HT1080 (cell line): ENCODE measurements around the gene ST6GALNAC6. TPM values are rescaled to one million over a fixed set of nuclear protein-coding genes. Genes with fewer than 3 reads are reported as not detected.

Source experiments
- DNase-seq: peaks from one replicate; pipeline ENCODE4 v3.0.0-alpha.2; 2015; ENCODE audit warnings: low read depth
- polyA plus RNA-seq, 2 experiments: library from polyadenylated mRNA; depleted of rRNA; stranded (reverse); fragments of >200 nt; gene quantifications; 2 replicates each; pipeline ENCODE4 v1.2.3, GENCODE V29; 2015
- total RNA-seq: library from RNA; depleted of rRNA; stranded (reverse); fragments of >200 nt; shearing (Covaris generic); gene quantifications from 2 replicates; pipeline ENCODE4 v1.2.3, GENCODE V29; 2014; rRNA removed

ST6GALNAC6 gene
- total RNA-seq, result 37.4 and 38.9 TPM in 2 replicates
- polyA plus RNA-seq (2015; cell fraction: cytosol; rRNA removed), result 17.6 and 18.5 TPM in 2 replicates
- polyA plus RNA-seq (2015; cell fraction: nucleus; rRNA removed), result 25.6 and 27.9 TPM in 2 replicates

GRCh38 chr9:127899128-127899943, at the start of gene ST6GALNAC6:
TSS of gene ST6GALNAC6 (minus strand) at chr9:127899603. CDS start at chr9:127897981, 1,622 bp downstream.
- no peak for DNase-seq

GRCh38 chr9:127947841-127948710, 48.7 kb upstream of the ST6GALNAC6 start:
- DNase-seq, result no peak

GRCh38 chr9:127946728-127947127, 47.3 kb upstream of the ST6GALNAC6 start:
- no peak for DNase-seq

GRCh38 chr9:127945942-127946341, 46.5 kb upstream of the ST6GALNAC6 start:
- no peak for DNase-seq

GRCh38 chr9:127945338-127945737, 45.9 kb upstream of the ST6GALNAC6 start:
- no peak for DNase-seq

- DNase-seq, result no peak
Observed at GRCh38 chr9:127944586-127945218, 45.3 kb upstream of the ST6GALNAC6 start.

GRCh38 chr9:127943731-127944144, 44.3 kb upstream of the ST6GALNAC6 start:
- DNase-seq, result peak; percentile 64

GRCh38 chr9:127943011-127943662, 43.7 kb upstream of the ST6GALNAC6 start:
- DNase-seq, result no peak

GRCh38 chr9:127942216-127943010, 43.0 kb upstream of the ST6GALNAC6 start:
- peak; percentile 35 for DNase-seq

GRCh38 chr9:127941961-127942215, 42.5 kb upstream of the ST6GALNAC6 start:
- no peak for DNase-seq

GRCh38 chr9:127941062-127941960, 41.9 kb upstream of the ST6GALNAC6 start:
- no peak for DNase-seq

GRCh38 chr9:127940593-127940992, 41.2 kb upstream of the ST6GALNAC6 start:
- DNase-seq, result no peak

- no peak for DNase-seq
Observed at GRCh38 chr9:127938298-127938690, 38.9 kb upstream of the ST6GALNAC6 start.

- DNase-seq, result peak; percentile 83
Observed at GRCh38 chr9:127937388-127938297, 38.2 kb upstream of the ST6GALNAC6 start, which contains the start of gene DPM2. TSS of gene DPM2 (minus strand) at chr9:127937854. CDS start at chr9:127937820, 34 bp downstream.

- DNase-seq, result no peak
Observed at GRCh38 chr9:127937056-127937387, 37.6 kb upstream of the ST6GALNAC6 start.

- no peak for DNase-seq
Observed at GRCh38 chr9:127936347-127936852, 37.0 kb upstream of the ST6GALNAC6 start.

GRCh38 chr9:127935765-127936221, 36.4 kb upstream of the ST6GALNAC6 start:
- no peak for DNase-seq

GRCh38 chr9:127934986-127935385, 35.6 kb upstream of the ST6GALNAC6 start:
- no peak for DNase-seq
